Posterior vena cava (tissue), 2 donors: ENCODE measurements around the gene SPAG4. TPM values are rescaled to one million over a fixed set of nuclear protein-coding genes. Genes with fewer than 3 reads are reported as not detected.

Experiments
- DNase-seq: peaks from one replicate; pipeline ENCODE4 v3.0.0-alpha.2; 2020; ENCODE audit warnings: low spot score
- intact Hi-C, 2 donors: fragments of 100-400 bp; cut with DNase I; formaldehyde crosslinking; loops; one replicate each; pipeline versions ENCODE4 v1.14.1 to v1.14.2; 2022 to 2023
- total RNA-seq, 2 donors: library from RNA; stranded (reverse); fragmentation: NEBNext Ultra II Directional; extraction: Animal tissue kit (Norgen Biotek cat#: 25700); gene quantifications; one replicate each; pipeline ENCODE4 v1.2.1, GENCODE V29; 2021
- donor health status: DM: yes; HTN: yes; CAD: no.
- donor health status: DM: yes; HTN: yes; CAD: no.

SPAG4 gene
- total RNA-seq, 2 donors from 2014 or later = 2.1 to 2.8 TPM

- intact Hi-C loops = no loop called here
- DNase-seq = no peak
These were observed 2.9 kb downstream of the SPAG4 start for GRCh38 chr20:35618263-35619131.

- peak; percentile 92 for DNase-seq
- intact Hi-C loops = no loop called here
These were observed 3.8 kb downstream of the SPAG4 start for GRCh38 chr20:35619196-35620095.

- DNase-seq = no peak
- intact Hi-C loops = no loop called here
These were observed 5.4 kb downstream of the SPAG4 start for GRCh38 chr20:35620818-35621559.

GRCh38 chr20:35621560-35621946, 5.9 kb downstream of the SPAG4 start:
- intact Hi-C loops = no loop called here

GRCh38 chr20:35625584-35626385, 10.2 kb downstream of the SPAG4 start:
- DNase-seq = no peak
- intact Hi-C loops = loop anchor here in 1 of 2 donors (1.0 kb wide), 1 partner anchor 26 kb away; no protein-coding TSS in a partner anchor

More at GRCh38 chr20:35621560-35621946, 5.9 kb downstream of the SPAG4 start:
- no peak for DNase-seq

GRCh38 chr20:35626386-35627001, 10.9 kb downstream of the SPAG4 start:
- intact Hi-C loops = loop anchor here in 1 of 2 donors (1.0 kb wide), 1 partner anchor 27 kb away; no protein-coding TSS in a partner anchor
- DNase-seq = no peak

GRCh38 chr20:35627121-35627520, 11.5 kb downstream of the SPAG4 start:
- intact Hi-C loops = no loop called here
- no peak for DNase-seq

GRCh38 chr20:35629427-35630145, 14.0 kb downstream of the SPAG4 start:
- no peak for DNase-seq
- intact Hi-C loops = no loop called here

- intact Hi-C loops = no loop called here
- DNase-seq = no peak
These were observed 15.0 kb downstream of the SPAG4 start for GRCh38 chr20:35630636-35631035.

- intact Hi-C loops = no loop called here
- DNase-seq = no peak
These were observed 17.0 kb downstream of the SPAG4 start for GRCh38 chr20:35632539-35633115.

- DNase-seq = no peak
- intact Hi-C loops = no loop called here
These were observed 20.0 kb downstream of the SPAG4 start for GRCh38 chr20:35635652-35636051.

GRCh38 chr20:35636095-35636494, 20.5 kb downstream of the SPAG4 start:
- DNase-seq = no peak
- intact Hi-C loops = no loop called here

GRCh38 chr20:35637276-35637675, 21.6 kb downstream of the SPAG4 start:
- intact Hi-C loops = no loop called here
- no peak for DNase-seq

- no peak for DNase-seq
- intact Hi-C loops = no loop called here
These were observed 23.1 kb downstream of the SPAG4 start for GRCh38 chr20:35638751-35639150.

- no peak for DNase-seq
- intact Hi-C loops = no loop called here
These were observed 25.1 kb downstream of the SPAG4 start for GRCh38 chr20:35640724-35641123.

- DNase-seq = no peak
- intact Hi-C loops = no loop called here
These were observed 26.1 kb downstream of the SPAG4 start for GRCh38 chr20:35641743-35642142.

- no peak for DNase-seq
- intact Hi-C loops = no loop called here
These were observed 27.4 kb downstream of the SPAG4 start for GRCh38 chr20:35643045-35643444.
